ENCODE results near the gene TEAD2.
"Not testable (repeated sequence)": the region's sequence is repeated elsewhere in the genome, so short reads cannot be mapped to it uniquely, and the experiment has no call there.

The TEAD2 gene

DNA sequence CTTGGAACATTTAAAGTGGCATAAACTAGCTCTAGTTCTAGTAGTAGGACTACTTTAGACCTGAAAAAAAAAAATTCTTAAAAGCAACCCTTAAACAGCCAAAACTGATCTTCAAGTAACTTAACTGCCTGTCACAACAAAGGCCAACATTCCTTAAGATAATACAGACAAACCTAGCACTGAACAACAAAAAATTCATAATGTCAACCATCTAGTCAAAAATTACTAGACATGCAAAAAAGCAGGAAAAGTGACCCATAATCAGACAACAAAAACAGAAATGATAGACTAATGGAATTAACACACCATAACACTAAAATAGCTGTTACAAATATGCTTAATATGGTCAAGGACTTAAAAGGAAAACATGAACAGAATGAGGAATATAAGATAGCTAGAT is 43.9 kb downstream of the TEAD2 start:
- intact Hi-C loops (cut with DNase I): no loop called here
- DNase-seq: no peak

DNA sequence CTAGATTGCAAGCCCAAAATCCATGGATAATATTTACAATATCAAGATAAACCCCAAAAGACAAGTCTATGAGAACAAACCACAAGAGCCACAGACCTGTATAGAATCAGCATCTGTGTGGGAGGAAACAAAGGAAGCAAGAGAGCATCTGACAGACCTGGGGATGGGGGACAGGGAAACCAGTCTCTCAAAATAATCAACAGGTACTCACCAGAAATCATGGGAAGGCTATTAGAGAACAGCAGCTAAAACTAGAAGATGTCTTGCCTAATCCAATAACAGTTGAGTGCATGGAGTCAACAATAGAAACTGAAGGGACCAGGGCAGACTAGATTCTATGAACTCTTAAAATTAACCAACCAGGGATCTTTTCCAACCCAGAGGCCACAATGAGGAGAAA is 45.9 kb downstream of the TEAD2 start:
- intact Hi-C loops (cut with DNase I): no loop called here
- no peak for DNase-seq

- no peak for DNase-seq
- intact Hi-C loops (cut with DNase I): no loop called here
Observed at GRCh38 chr19:49315111-49315510, 47.1 kb downstream of the TEAD2 start.

- no peak for DNase-seq
- intact Hi-C loops (cut with DNase I): no loop called here
Observed at GRCh38 chr19:49309087-49309486, 53.1 kb downstream of the TEAD2 start.

DNA sequence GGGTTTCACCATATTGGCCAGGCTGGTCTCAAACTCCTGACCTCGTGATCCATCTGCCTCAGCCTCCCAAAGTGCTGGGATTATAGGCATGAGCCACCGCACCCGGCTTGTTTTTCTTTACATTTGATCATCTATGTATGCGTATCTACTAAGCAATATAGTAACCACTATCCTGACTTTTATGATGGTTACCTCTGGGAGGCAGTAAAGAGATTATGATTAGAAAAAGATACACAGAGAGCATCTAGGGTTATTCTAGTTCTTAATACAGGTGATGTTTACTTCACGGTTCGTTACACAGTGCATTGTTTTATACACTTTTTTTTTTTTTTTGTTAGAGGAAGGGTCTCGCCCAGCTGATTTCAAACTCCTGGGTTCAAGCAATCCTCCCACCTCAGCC is 55.5 kb downstream of the TEAD2 start:
- DNase-seq; intact Hi-C loops (cut with DNase I): not testable (repeated sequence)

GRCh38 chr19:49301866-49302252 is 60.4 kb downstream of the TEAD2 start:
- intact Hi-C loops (cut with DNase I): no loop called here
- DNase-seq: no peak

DNA sequence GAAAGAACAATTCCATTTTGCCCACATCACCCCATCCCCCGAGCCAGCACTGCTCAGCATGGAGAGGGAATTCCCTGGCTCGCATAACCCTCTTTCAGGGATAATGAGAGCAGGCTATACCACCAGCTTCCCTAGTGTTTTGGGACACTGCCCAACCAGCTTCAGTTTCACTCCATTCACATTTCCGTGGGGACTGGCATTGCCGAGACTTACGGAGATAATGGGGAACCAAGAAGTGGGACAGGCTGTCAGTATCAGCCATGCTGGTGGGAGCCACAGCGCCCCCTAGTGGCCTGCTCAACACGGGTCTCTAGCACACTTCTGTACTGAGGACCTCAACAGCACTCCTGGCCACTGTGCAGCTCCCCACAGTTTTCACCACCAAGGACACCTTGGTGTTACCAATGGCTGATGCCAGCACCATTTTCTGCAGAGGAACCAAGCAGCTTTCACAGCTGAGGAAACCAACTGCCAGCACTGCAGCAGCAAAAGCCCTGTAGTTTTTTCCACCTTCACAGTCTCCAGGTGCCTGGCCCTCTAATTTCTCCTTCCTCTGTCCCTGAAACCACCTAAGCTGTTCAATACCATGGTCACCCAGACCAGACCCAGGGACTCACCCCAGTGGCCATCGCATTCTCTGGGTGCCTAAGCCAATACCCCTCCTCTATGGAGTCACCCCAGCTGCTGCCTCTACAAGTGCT is 60.9 kb downstream of the TEAD2 start:
- intact Hi-C loops (cut with DNase I): no loop called here

DNA sequence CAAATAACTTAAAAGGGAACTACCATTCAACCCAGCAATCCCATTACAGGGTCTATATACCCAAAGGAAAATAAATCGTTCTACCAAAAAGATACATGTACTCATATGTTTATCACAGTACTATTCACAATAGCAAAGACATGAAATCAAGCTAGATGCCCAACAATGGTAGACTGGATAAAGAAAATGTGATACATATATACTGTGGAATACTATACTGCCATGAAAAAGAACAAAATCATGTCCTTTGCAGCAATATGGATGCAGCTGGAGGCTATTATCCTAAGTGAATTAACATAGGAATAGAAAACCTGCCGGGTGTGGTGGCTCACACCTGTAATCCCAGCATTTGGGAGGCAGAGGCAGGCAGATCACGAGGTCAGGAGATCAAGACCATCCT is 63.6 kb downstream of the TEAD2 start:
- intact Hi-C loops (cut with DNase I); DNase-seq: not testable (repeated sequence)

More for the DNA sequence above, 60.9 kb downstream of the TEAD2 start:
- DNase-seq: peak in 41 of 42 donors; percentile 42 to 84 (median 70)

DNA sequence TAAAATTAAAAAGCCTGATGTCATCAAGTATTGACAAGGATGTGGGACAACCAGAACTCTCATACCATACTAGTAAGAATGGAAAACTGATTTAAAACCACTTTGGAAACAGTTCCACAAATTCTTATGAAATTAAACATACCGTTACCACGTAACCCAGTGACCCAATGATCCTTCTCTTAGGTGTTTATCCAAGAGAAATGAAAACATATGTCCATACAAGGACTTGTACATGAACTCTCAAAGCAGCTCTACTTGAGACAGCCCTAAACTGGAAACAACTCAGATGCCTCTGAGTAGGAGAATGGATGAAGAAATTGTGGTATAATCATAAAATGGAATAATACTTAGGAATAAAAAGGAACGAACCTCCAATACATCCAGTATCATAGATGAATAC is 64.8 kb downstream of the TEAD2 start:
- DNase-seq: no peak
- intact Hi-C loops (cut with DNase I): no loop called here

- DNase-seq: peak in 1 of 42 donors; percentile 3
Observed at GRCh38 chr19:49295208-49295880, 66.9 kb downstream of the TEAD2 start.

GRCh38 chr19:49294401-49294800 is 67.8 kb downstream of the TEAD2 start:
- no peak for DNase-seq
- intact Hi-C loops (cut with DNase I): no loop called here

More at GRCh38 chr19:49295208-49295880, 66.9 kb downstream of the TEAD2 start:
- intact Hi-C loops (cut with DNase I): no loop called here
